GM21423 (cell line): ENCODE data around the gene IL6R.

Experiments
- ATAC-seq: cut with Tn5 transposase; IDR thresholded peaks from one replicate; pipeline ENCODE4 v1.9.1; 2021; ENCODE audit warnings: mild to moderate bottlenecking, moderate library complexity; ENCODE audit not compliant: unreplicated experiment

IL6R gene

GRCh38 chr1:154446789-154447188, 41.6 kb downstream of the IL6R start:
- ATAC-seq, result no peak

- no peak for ATAC-seq
Observed at GRCh38 chr1:154448331-154448811, 43.2 kb downstream of the IL6R start.

DNA sequence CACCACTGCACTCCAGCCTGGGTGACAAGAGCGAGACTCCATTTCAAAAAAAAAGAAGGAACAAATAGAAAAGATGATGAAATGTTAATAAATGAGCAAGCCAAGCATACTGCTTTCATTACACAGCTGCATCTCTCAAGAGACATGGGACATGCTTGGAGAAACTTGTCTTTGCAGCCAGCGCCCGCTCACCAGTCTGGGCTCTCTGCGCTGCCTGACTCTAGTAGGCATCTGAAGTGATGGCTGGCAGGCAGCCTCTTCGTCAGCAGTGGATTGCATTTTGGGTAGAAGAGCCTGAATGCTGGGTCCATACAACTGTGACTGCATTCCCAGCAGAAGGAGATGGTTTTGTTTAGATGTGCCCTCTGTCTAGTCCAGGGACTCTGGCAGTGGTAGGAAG, 48.0 kb downstream of the IL6R start:
- no peak for ATAC-seq

GRCh38 chr1:154453574-154454352, 48.6 kb downstream of the IL6R start:
- no peak for ATAC-seq

DNA sequence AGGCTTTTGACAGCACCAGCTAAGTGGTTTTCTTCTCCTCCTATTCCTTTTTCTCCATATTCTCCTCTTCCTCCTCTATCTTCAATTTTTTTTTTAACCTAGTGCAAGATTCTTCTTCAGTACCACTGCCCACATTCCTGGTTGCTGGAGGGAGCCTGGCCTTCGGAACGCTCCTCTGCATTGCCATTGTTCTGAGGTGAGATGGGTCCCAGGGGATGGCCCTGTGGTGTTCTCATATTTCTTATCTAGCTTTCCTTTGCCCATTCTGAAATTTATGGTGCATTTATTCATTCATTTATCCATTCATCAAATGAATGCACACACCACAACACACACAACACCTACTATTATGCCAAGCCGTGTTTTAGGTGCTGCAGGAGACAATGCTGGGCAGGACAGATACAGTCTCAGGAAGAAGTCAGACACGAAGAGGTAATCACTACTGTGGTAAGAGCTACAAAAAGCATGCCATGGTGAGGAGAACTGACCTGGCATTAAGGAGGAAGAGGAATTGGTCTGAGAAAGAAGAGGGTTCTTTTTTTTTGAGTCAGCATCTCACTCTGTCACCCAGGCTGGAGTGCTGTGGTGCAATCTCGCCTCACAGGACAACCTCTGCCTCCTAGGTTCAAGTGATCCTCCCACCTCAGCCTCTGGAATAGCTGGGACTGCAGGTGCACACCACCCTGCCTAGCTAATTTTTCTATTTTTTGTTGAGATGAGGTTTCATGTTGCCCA, 49.4 kb downstream of the IL6R start:
- ATAC-seq, result no peak

GRCh38 chr1:154456631-154457030, 51.5 kb downstream of the IL6R start:
- no peak for ATAC-seq

- ATAC-seq, result no peak
Observed at GRCh38 chr1:154459080-154459479, 53.9 kb downstream of the IL6R start.

GRCh38 chr1:154460695-154461260, 55.6 kb downstream of the IL6R start:
- no peak for ATAC-seq

DNA sequence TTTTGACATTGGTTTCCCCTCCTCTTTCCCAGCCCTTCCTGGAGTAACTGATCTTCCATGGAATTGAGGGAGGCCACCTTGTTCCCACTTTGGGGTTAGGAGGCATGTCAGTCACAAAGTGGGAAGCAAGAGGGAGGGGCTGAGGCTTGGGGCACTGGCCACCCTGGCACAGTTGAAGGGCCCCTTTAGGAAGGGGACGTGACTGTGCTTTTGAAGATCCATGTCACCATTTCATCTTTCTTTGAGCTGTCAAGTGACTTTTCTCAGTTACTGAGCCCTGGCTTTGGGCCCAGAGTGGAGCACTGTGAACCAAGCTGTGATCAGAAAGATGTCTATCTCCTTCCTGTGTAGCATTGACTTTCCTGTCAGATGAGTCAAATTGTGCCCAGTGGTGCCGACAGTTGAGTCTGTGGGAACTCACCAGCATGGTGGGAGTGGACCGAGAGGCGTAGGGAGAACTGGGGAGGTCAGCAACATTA, 58.4 kb downstream of the IL6R start:
- ATAC-seq, result no peak

- ATAC-seq, result no peak
Observed at GRCh38 chr1:154465621-154466195, 60.6 kb downstream of the IL6R start.

DNA sequence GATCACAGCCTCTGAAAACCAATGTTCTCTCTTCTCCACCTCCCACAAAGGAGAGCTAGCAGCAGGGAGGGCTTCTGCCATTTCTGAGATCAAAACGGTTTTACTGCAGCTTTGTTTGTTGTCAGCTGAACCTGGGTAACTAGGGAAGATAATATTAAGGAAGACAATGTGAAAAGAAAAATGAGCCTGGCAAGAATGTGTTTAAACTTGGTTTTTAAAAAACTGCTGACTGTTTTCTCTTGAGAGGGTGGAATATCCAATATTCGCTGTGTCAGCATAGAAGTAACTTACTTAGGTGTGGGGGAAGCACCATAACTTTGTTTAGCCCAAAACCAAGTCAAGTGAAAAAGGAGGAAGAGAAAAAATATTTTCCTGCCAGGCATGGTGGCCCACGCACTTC, 61.1 kb downstream of the IL6R start:
- no peak for ATAC-seq

DNA sequence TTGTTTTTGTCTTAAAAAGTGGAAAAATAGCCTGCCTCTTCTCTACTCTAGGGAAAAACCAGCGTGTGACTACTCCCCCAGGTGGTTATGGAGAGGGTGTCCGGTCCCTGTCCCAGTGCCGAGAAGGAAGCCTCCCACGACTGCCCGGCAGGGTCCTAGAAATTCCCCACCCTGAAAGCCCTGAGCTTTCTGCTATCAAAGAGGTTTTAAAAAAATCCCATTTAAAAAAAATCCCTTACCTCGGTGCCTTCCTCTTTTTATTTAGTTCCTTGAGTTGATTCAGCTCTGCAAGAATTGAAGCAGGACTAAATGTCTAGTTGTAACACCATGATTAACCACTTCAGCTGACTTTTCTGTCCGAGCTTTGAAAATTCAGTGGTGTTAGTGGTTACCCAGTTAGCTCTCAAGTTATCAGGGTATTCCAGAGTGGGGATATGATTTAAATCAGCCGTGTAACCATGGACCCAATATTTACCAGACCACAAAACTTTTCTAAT, 61.8 kb downstream of the IL6R start:
- ATAC-seq, result no peak

DNA sequence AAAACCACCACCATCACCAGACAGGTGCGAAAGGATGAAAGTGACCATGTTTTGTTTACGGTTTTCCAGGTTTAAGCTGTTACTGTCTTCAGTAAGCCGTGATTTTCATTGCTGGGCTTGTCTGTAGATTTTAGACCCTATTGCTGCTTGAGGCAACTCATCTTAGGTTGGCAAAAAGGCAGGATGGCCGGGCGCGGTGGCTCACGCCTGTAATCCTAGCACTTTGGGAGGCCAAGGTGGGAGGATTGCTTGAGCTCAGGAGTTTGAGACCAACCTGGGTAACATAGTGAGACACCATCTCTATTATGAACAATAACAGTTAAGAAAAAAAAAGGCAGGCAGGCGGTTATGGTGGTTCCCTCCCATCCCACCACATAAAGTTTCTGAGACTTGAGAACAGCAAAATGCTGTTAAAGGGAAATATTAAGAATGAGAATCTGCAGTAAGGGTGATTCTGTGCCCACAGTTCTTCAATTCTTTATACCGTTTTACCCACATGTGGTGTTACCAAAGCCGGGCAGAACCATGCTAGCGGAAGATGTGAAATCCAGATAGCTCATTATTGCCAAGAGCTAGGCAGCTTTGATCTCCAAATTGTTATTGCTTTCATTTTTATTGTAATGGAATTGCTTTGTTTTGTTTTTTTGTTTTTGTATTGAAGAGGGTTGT, 62.4 kb downstream of the IL6R start:
- no peak for ATAC-seq

DNA sequence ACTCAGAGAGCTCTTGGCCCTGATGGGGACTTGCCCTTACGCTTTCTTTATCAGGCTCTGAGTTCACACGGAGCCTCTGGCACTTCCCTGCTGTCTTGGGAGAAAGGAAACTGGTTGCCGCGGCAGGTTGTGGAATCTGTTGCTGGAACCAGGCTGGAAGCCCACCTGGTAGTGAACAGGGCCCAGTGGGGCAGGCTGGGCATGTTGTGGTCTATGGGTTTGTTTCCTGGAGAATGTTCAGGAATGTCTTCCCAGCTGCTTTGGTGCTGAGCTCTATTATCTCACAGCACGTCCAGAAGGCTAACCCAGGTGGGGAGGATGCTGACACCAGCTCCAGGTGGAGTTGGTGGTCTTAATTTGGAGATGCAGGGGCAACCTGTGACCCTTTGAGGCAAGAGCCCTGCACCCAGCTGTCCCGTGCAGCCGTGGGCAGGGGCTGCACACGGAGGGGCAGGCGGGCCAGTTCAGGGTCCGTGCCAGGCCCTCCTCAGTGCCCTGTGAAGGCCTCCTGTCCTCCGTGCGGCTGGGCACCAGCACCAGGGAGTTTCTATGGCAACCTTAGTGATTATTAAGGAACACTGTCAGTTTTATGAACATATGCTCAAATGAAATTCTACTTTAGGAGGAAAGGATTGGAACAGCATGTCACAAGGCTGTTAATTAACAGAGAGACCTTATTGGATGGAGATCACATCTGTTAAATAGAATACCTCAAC, 63.5 kb downstream of the IL6R start:
- no peak for ATAC-seq

GRCh38 chr1:154469844-154470560, 64.9 kb downstream of the IL6R start:
- no peak for ATAC-seq

GRCh38 chr1:154471304-154471703, 66.2 kb downstream of the IL6R start:
- no peak for ATAC-seq

DNA sequence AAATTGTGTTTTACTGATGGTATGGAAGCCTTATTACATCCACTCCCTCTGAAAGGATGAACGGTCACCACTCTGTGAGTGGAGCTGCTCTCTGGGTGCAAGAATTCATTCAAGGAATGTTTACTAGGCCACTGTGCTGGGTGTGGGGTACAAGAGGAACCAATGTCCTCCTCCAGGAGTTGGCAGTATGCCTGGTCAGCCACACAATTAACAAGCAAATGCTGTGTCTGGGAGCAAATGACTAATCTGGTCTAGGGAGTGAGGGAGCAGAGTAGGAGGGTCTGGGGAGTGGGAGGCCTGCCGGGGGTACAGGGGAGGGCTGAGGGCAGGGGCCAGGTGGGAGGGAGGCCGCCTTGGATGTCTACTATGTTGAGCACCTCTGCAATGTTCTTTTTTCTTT, 69.7 kb downstream of the IL6R start:
- ATAC-seq, result no peak

DNA sequence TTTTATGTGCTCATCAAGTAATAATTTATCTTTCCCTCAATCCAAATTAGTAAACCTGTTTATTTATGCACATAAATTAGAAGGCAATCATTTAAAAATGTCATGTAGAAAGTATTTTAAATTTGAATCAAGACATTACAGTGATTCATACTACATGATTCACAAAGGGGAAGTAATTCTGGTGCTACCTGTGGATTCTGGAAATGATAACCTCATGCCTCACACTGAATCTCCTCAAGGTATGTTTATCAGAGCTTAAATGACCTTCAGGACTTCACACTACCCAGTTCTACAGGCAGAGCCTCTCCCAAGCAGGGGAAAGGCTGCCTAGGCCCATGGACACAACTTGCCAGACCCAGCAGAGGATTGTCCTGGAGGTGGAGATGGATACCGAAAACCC, 71.6 kb downstream of the IL6R start:
- ATAC-seq, result no peak

GRCh38 chr1:154478013-154478412, 72.9 kb downstream of the IL6R start:
- ATAC-seq, result no peak
